Cardiac fibroblast (primary cell): ENCODE data around the gene MRE11.

Experiments
- DNase-seq, 2 donors: peaks; one replicate each; pipeline versions ENCODE4 v3.0.0 to v3.0.0-alpha.2; 2010; ENCODE audit warnings: low read depth in 2 of 2
- H3K4me3 ChIP-seq, 2 donors: replicated peaks in 1 of 2; 1 replicate in 1 of 2; 2 replicates in 1 of 2; pipeline ENCODE4 v1.5.1; 2011; ENCODE audit warnings: low read depth in 2 of 2, low read length in 2 of 2, mild to moderate bottlenecking in 2 of 2, moderate library complexity in 1 of 2
- CTCF ChIP-seq: IDR thresholded peaks from one replicate; pipeline ENCODE4 v1.5.1; 2011; ENCODE audit warnings: low read depth, mild to moderate bottlenecking, low read length, inconsistent platforms

Gene MRE11

DNA sequence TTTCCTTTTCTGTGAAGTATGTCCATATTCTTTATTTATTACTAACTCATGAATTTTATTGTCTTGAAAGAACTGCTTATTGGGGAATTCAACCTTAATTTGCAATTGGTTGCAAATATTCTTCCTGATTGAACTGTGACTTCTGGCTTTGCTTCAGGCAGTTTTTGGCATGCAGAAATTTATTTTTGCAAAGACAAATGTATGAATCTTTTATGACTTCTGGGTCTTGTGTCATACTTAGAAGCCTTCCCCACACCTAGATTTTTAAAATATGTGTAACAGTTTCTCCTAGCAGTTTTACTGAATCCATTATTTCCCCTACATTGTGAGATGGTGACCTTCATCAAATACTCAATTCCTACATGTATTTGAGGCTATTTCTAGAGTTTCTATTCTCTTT is 12.3 kb downstream of the MRE11 start:
- no peak overlapping the region for H3K4me3 ChIP-seq
- DNase-seq: no peak
- TF ChIP-seq CTCF: no peak

- TF ChIP-seq CTCF: no peak
Observed at GRCh38 chr11:94477624-94478023, 16.0 kb downstream of the MRE11 start.

GRCh38 chr11:94472916-94473799 is 20.5 kb downstream of the MRE11 start:
- DNase-seq: no peak
- no peak overlapping the region for H3K4me3 ChIP-seq
- TF ChIP-seq CTCF: no peak

More at GRCh38 chr11:94477624-94478023, 16.0 kb downstream of the MRE11 start:
- no peak overlapping the region for H3K4me3 ChIP-seq
- no peak for DNase-seq

DNA sequence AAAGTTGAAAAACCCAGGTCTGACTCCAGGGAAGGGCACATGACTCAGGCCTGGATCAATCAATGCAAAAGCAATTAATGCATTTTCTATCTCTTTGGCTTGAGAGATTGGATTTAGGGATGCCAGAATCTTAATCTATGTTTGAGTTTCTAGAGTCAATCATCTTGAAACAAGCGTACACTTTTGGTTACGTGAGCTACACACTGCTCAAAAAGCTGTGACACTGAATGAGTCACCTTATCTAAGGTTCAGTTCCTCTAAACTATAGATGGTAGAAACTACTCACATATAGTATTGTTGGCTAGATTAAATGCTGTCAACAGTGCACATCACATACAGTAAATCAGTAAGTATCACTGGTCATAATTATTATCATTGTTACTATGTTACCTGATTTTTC is 24.2 kb downstream of the MRE11 start:
- no peak overlapping the region for H3K4me3 ChIP-seq
- no peak for TF ChIP-seq CTCF
- no peak for DNase-seq

DNA sequence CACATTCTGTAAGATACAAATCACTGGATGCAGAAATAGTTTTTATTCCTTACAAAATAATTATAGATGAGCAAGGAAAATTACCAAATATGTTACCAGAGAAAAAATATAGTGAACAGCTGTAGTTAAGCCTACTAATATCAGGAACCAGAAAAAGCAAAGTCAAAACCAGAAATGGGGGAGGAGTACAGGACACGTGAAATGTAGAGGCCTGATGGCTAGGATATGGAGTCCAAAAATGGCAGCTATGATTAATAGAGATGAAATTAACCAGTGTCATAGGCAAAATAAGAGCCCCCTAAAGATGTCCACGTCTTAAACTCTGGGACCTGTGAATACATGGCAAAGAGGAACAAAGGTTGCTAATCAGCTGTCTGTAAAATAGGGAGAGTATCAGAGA is 34.1 kb downstream of the MRE11 start:
- TF ChIP-seq CTCF: no peak
- no peak for DNase-seq
- H3K4me3 ChIP-seq: no peak overlapping the region

- peak in 1 of 2 donors; percentile 24 for DNase-seq
- no peak overlapping the region for H3K4me3 ChIP-seq
- TF ChIP-seq CTCF: no peak
Observed at GRCh38 chr11:94457118-94458029, 36.3 kb downstream of the MRE11 start.
